Activated CD4-positive, alpha-beta T cell treated with anti-CD3 and anti-CD28 coated beads, Interleukin-2, amount 50 U/mL, for 1 hour (primary cell): ENCODE results near the gene MAK.

Experiments used
- DNase-seq: peaks from one replicate; pipeline ENCODE4 v3.0.0-alpha.2; 2020

Gene MAK

DNA sequence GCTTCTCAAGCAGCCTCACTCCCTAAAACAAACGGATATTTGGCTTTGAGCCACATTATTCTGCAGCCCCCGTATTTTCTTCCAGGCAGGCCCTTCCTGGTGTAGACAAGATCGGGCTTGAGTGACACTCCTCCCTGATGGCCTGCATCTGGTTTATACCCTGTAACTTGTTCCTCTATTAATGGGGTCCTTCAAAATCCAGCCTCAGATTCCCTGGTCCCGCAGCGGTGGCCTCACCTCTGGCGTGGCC lies 115.8 kb downstream of the MAK start:
- DNase-seq: no peak

DNA sequence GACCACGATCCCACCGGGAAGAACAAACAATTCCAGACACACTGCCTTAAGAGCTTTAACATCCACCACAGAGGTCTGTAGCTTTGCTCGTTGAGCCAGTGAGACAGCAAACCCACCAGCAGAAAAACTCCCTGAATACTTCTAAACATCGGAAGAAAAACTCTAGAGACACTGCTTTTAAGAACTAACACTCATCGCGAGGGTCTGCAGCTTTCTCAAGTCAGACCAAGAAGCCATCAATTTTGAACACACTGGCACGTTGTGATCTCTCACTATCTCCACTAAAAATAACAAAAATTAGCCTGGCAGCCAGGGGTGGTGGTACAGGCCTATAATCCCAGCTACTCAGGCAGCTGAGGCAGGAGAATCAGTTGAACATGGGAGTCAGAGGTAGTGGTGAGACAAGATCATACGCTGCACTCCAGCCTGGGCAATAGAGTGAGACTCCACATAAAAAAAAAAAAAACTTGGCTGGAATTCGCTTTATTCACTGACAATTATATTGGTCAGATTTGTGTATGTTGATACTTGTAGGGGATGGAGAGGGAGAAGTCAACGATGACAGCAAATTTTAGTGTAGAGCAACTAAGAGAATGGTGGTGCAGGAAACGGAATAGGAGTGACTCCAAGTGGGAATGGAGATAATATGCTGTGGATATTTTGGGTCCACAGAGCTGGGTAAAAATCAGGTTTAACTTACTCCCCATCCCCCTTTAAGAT lies 116.3 kb downstream of the MAK start:
- no peak for DNase-seq

DNA sequence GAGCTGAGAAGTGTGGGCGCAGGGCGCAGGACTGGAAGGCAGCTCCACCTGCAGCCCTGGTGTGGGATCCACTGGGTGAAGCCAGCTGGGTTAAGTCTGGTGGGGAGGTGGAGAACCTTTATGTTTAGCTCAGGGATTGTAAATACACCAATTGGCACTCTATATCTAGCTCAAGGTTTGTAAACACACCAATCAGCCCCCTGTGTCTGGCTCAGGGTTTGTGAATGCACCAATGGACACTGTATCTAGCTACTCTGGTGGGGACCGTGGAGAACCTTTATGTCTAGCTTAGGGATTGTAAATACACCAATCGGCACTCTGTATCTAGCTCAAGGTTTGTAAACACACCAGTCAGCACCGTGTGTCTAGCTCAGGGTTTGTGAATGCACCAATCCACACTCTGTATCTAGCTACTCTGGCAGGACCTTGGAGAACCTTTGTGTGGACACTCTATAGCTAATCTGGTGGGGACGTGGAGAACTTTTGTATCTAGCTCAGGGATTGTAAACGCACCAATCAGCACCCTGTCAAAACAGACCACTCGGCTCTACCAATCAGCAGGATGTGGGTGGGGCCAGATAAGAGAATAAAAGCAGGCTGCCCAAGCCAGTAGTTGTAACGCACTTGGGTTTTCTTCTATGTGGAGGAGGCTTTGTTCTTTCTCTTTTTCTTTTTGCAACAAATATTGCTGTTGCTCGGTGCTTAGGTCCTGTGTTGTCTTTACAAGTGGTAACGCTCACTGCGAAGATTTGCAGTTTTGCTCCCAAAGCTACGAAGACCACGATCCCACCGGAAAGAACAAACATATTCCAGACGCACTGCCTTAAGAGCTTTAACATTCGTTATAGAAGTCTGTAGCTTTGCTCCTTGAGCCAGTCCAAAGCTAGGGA lies 117.1 kb downstream of the MAK start:
- DNase-seq: peak; percentile 32

DNA sequence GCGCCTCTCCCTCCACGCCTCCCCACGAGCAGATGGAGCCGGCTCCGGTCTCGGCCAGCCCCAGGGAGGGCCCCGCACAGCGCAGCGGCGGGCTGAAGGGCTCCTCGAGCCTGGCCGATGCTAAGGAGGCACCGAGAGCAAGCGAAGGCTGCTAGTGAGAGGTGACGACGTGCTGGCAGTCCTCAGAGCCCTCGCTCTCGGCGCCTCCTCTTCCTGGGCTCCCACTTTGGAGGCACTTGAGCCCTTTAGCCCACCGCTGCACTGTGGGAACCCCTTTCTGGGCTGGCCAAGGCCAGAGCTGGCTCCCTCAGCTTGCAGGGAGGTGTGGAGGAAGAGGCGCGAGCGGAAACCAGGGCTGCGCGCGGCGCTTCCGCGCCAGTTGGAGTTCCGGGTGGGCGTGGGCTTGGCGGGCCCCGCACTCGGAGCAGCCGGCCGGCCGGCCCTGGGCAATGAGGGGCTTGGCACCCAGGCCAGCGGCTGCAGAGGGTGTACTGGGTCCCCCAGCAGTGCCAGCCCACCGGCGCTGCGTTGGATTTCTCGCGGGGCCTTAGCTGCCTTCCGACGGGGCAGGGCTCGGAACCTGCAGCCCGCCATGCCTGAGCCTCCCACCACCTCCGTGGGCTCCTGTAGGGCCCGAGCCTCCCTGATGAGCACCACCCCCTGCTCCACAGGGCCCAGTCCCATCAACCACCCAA lies 117.9 kb downstream of the MAK start:
- peak; percentile 48 for DNase-seq

DNA sequence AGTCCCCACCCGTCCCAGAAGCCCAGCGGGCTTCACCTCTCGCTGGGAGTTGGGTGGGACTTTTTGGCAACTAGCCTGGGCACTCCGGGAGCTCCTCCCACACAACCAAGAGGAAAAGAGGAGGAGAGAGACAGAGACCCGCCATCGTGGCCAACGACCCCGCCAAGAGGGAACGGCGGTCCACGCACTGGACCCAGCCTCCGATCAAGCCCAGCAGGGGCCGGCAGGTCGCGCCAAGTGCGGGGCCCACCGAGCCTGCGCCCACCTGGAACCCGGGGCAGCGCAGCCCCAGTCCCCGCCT lies 118.4 kb downstream of the MAK start:
- no peak for DNase-seq

DNA sequence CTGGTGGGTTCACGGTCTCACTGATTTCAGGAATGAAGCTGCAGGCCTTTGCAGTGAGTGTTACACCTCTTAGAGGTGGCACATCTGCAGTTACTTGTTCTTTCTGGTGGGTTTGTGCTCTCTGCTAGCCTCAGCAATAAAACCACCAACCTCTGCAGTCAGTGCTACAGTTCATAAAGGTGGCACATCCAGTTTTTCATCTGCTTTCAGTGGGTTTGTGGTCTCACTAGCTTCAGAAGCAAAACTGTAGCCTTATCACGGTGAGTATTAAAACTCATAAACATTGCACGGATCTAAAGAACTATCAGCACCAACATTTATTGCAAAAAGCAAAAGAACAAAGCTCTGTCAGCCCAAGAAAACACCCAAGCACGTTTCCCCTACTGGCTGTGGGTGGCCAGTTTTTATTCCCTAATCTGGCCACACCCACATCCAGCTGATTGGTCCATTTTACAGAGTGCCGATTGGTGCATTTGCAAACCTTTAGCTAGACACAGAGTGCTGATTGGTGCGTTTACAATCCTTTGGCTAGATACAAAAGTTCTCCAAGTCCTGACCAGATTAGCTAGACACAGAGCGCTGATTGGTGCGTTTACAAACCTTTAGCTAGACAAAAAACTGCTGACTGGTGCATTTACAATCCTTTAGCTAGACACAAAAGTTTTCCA lies 118.9 kb downstream of the MAK start:
- peak; percentile 12 for DNase-seq

DNA sequence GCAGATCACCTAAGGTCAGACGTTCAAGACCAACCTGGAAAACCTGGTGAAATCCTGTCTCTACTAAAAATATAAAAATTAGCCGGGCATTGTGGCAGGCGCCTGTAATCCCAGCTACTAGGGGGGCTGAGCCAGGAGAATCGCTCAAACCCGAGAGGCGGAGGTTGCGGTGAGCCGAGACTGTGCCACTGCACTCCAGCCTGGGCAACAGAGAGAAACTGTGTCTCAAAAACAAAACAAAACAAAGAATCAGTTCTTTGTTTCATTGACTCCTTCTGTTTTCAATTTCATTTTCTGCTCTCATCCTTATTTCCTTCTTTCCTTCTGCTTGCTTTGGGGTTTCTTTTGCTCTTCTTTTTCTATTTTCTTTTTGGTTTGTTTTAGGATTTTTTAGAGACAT lies 124.4 kb downstream of the MAK start:
- DNase-seq: no peak
